HTR-8/SVneo (cell line): ENCODE measurements around the gene GALNT3.

Source experiments
- DNase-seq: peaks from one replicate; pipeline ENCODE4 v3.0.0; 2011; ENCODE audit warnings: low spot score, mixed read lengths; ENCODE audit not compliant: insufficient read length
- FAIRE-seq: peaks from 2 replicates; lab custom pipeline; 2011; peaks lifted over from hg19 to GRCh38; lab: Jason Lieb, UNC

The GALNT3 gene

GRCh38 chr2:165796819-165797530, 2.9 kb upstream of the GALNT3 start:
- DNase-seq (no peak), FAIRE-seq (no peak)

DNA sequence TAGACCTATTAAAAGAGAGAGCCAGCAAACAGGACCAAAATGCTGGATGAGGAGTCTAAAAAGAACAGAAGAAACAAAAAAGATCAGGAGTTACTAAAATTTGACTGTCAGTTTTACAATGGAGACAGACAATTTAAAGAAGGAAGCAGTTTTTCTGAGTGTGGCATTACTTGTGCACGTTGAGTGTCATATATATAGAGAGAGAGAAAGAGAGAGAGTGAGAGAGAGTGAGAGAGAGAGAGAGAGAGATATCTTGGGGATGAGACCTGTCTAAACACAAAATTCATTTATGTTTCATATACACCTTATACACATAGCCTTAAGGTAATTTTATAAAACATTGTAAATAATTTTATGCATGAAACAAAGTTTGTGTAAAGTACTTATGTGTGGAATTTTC, 2.1 kb upstream of the GALNT3 start:
- no peak for DNase-seq
- no peak for FAIRE-seq

GRCh38 chr2:165795011-165795410, 964 bp upstream of the GALNT3 start:
- DNase-seq (no peak), FAIRE-seq (no peak)

- DNase-seq: peak; percentile 27
- FAIRE-seq: no peak
Observed at GRCh38 chr2:165794536-165794928, 485 bp upstream of the GALNT3 start.

- DNase-seq (no peak), FAIRE-seq (no peak)
Observed at GRCh38 chr2:165793161-165793778, 777 bp downstream of the GALNT3 start.

DNA sequence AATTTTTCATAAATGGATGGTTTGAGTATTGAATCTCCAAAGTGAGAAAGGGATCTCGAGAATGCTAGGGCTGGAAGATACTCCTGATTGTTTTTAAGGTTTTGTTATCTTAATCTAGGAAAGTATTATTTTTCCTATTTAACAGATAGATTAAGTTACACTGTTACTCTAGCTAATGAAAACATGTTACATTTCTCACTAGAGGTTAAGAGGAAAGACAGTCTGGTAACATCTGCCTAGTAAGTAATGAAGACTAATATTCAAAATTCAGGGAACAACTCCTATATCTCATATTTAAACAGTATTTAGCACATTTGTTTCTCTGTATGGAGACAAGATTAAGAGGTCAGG, 2.0 kb downstream of the GALNT3 start:
- DNase-seq (no peak), FAIRE-seq (no peak)

- DNase-seq: peak; percentile 12
- no peak for FAIRE-seq
Observed at GRCh38 chr2:165791421-165792103, 2.5 kb downstream of the GALNT3 start.

- no peak for FAIRE-seq
- no peak for DNase-seq
Observed at GRCh38 chr2:165790466-165790865, 3.6 kb downstream of the GALNT3 start.

DNA sequence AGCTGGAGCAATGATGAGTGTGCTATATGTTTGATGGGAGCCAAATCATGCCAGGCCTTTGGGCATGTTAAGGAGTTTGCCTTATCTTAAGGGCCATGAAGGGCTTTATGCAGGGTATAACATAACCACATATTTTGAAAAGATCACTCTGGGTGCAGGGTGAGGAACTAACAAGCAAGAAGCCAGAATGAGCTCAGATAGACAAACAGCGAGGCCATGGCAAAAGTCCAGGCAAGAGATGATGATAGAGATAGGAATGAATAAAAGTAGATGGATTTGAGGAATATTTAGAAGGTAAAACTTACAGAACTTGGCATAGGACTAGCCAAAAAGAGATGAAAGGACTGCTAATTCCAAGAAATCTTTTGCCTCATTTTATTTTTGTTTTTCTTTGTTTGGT, 6.7 kb downstream of the GALNT3 start:
- no peak for DNase-seq
- no peak for FAIRE-seq

DNA sequence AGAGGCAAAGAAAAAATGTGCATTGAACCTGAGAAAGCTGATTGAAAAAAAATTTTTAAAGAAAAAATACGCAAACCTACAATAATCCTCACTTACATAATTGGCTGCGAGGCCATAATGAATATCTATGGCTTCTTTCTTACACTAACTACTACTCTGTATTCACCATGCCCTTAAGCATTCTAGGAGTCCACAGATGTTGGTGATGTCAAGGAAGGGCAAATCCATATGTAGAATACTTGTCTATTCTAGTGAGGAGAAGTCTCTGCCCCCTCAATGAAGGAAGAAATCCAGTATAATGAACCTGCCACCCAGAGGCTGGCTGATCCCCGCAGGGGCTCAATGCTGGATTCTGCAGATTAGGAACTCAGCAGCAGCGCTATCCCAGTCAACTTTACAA, 14.3 kb downstream of the GALNT3 start:
- no peak for DNase-seq
- FAIRE-seq: no peak

- FAIRE-seq (no peak), DNase-seq (no peak)
Observed at GRCh38 chr2:165778653-165779451, 15.2 kb downstream of the GALNT3 start.

GRCh38 chr2:165778187-165778556, 15.9 kb downstream of the GALNT3 start:
- DNase-seq (no peak), FAIRE-seq (no peak)

DNA sequence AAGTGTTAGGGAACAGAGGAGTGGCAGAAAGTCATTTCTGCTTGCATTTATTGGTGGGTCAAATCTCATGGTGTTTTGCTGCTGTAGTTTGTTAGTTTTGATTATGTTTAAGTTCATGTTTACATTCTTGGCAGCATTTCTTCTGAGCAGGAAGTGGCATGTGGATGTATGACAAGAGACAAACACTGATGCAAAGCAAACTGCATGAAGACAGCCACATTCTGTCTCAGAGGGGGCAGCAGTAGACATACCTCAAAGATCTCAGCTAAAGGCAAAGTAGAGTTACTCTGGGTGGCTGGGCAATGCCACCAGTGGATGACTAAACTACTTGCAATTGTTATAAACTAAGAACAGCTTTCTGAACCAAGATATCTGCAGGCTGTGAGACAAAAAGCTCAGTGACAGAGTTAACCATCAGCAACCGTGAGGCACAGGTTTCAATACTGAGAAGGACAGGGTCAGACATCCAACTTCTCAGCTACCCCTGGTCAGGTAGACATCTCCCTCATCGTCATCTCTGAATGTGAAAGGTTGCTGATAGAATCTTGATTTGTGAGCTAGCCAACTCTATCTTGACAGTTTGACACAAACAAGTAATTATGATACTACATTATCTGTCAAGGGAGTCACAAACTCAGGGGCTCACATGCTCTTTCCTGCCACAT, 16.4 kb downstream of the GALNT3 start:
- DNase-seq (no peak), FAIRE-seq (no peak)

DNA sequence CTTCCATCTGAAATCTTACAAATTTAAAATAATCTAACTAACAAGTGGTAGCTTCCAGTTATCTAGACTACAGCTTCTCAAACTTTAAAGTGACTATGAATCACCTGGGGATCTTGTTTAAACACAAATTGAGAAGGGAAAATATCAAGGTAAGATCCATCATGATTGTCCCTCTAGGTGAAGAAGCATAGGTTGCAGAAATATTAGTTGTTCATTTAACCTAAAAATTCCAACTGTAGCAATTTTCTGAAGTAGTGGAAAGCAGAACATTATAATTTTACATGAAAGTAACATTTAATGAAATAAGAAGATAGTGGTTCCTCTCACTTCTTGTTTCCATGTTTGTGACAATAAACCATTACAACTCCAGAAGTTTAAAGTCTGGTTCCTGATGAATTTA, 17.3 kb downstream of the GALNT3 start:
- DNase-seq (no peak), FAIRE-seq (no peak)

DNA sequence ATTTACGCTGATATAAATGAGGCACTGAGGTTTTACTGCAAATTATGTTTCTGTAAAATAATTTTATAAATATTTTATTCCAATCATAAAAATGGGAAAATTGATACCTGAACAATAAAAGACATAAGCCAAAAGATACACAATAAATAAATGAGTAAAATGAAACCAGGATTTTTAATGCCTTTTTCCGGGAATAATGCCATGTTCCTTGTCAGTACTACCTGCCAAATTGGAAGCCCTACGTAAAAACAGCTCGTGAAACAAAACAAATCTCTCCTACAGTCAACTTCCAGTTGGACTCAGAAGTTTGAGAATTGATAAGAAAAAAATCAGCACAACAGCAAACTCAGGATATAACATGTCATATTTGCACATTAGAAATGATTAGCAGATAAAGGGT, 18.0 kb downstream of the GALNT3 start:
- no peak for FAIRE-seq
- no peak for DNase-seq

DNA sequence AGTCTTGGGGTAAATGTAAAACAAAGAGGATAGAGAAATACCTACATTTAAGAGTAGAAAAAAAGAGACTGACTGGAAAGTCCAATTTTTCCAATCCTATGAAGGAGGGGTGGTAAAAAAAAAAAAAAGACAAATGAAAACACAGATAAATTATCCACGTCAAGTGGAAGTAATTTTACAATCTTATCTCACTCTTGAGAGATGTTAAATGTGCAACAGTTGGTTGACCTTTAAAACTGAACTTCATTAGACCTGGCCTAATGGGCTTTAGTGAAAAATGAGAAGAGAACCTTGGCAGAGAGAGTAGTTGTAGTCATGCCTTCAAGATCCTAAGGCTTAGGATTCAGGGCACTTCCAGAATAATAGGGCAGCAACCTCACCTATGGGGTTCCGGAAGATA, 20.4 kb downstream of the GALNT3 start:
- DNase-seq (no peak), FAIRE-seq (no peak)

DNA sequence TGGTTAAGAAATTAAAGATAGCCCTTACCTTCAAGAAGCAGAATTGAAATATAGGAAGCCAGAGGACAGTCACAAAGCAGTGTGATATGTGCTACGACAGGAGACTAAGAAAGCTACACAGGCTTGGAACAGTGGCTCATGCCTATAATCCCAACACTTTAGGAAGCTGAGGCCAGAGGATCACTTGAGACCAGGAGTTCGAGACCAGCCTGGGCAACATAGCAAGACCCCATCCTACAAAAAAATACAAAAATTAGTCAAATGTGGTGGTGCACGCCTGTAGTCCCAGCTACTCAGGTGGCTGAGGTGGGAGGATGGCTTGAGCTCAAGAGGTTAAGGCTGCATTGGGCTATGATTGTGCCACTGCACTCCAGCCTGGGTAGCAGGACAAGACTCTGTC, 21.9 kb downstream of the GALNT3 start:
- DNase-seq (no peak), FAIRE-seq (no peak)

DNA sequence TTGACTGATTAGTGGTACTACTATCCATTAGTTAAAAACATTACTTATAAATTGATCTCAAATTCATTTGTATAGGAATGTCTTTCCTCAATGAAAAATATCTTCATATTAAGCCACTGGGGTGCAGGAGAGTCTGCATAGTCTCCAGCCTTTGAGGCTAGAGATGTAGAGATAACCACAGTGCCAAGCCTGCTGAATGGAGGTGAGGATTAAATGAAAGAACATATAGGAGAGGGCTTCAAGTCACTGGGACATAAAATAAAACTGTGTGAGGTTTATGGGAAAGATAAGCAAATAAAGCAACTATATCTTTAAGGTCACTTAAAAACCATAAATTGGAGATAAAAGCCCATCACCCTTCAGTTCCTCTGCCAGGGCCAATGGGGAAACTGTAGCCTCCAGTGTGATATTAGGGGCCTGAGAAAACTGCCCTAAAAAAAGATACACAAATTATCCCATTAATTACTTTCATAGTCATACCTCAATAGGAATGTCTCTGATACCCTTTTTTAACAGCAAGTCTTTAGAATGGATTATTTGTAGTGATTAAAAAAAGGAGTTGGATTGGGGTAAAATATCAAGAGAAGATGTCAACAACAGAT, 27.6 kb downstream of the GALNT3 start:
- FAIRE-seq (no peak), DNase-seq (no peak)

- FAIRE-seq (no peak), DNase-seq (no peak)
Observed at GRCh38 chr2:165762723-165763122, 31.3 kb downstream of the GALNT3 start.
